ENCODE results near the gene CATSPERB. TPM values are rescaled to one million over a fixed set of nuclear protein-coding genes. Genes with fewer than 3 reads are reported as not detected.
A peak's percentile ranks its signal among the peaks of the same experiment; 100 is the strongest.
"Not testable (repeated sequence)": the region's sequence is repeated elsewhere in the genome, so short reads cannot be mapped to it uniquely, and the experiment has no call there.

Gene CATSPERB
- total and polyA plus RNA-seq, 3 experiments from 2014 or later = 0.20 to 1.2 (median 1.1) TPM

DNA sequence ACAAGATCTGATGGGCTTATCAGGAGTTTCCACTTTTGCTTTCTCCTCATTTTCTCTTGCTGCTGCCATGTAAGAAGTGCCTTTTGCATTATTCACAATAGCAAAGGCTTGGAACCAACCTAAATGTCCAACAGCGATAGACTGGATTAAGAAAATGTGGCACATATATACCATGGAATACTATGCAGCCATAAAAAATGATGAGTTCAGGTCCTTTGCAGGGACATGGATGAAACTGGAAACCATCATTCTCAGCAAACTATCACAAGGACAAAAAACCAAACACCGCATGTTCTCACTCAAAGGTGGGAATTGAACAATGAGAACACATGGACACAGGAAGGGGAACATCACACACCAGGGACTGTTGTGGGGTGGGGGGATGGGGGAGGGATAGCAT lies 137.9 kb downstream of the CATSPERB start:
- Mint-ChIP-seq H3K9me3 (peaks cover 4 to 18% (median 6%) of the 10 kb centered on the region in 5 donors), H3K27ac (peak overlapping the region in 1 of 8 donors; percentile 74), H3K36me3 (peaks cover 0 to 17% (median 2%) of the 10 kb centered on the region in 3 donors)
- DNase-seq; POLR2A ChIA-PET; H3K4me3 ChIP-seq (ENCODE audit: low read length); H3K36me3 ChIP-seq (ENCODE audit: insufficient read depth, low read length); H3K4me3 Mint-ChIP-seq; H3K4me1 Mint-ChIP-seq; H3K9me3 ChIP-seq (ENCODE audit: low read length); H3K27me3 Mint-ChIP-seq; H3K4me1 ChIP-seq (ENCODE audit: insufficient read depth, low read length); H3K27me3 ChIP-seq (ENCODE audit: insufficient read depth, low read length, poor library complexity, severe bottlenecking); CTCF ChIA-PET; H3K27ac ChIP-seq (ENCODE audit: low read depth, low read length): not testable (repeated sequence)

DNA sequence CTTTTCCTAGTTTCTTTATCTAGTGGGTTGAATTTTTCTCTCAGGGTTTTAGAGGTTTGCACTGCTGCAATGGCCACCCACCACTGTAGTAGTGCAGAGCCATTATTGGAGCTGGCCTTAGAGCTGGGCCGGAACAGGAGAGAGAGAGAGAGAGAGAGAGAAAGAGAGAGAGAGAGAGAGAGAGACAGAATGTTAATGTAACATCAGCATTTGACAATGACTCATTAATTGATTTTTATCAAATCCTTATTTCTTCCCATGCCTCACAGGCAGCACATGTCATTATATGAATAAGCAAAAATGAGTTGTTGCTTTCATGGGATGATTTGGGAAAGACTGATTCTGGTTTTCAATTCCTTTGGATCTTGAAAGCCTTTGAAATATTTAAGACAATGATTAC lies 145.5 kb downstream of the CATSPERB start:
- Histone ChIP-seq H3K27ac (ENCODE audit: low read depth, low read length) (no peak overlapping the region), H3K4me3 (ENCODE audit: low read length) (no peak overlapping the region), H3K4me1 (ENCODE audit: insufficient read depth, low read length) (no peaks in the 10 kb centered on the region), H3K9me3 (ENCODE audit: low read length) (no peaks in the 10 kb centered on the region), H3K27me3 (ENCODE audit: insufficient read depth, low read length, poor library complexity, severe bottlenecking) (no peaks in the 10 kb centered on the region), H3K36me3 (ENCODE audit: insufficient read depth, low read length) (no peaks in the 10 kb centered on the region)
- H3K27ac Mint-ChIP-seq = no peak overlapping the region
- peaks cover 10 to 33% (median 17%) of the 10 kb centered on the region in 3 donors for H3K36me3 Mint-ChIP-seq
- CTCF ChIA-PET = no interaction called here
- DNase-seq = no peak
- peaks cover 0 to 12% of the 10 kb centered on the region in 2 donors for H3K27me3 Mint-ChIP-seq
- peaks cover 7 to 23% (median 20%) of the 10 kb centered on the region in 5 donors for H3K9me3 Mint-ChIP-seq
- POLR2A ChIA-PET = no interaction called here
- H3K4me1 Mint-ChIP-seq = no peaks in the 10 kb centered on the region
- no peak overlapping the region for H3K4me3 Mint-ChIP-seq

DNA sequence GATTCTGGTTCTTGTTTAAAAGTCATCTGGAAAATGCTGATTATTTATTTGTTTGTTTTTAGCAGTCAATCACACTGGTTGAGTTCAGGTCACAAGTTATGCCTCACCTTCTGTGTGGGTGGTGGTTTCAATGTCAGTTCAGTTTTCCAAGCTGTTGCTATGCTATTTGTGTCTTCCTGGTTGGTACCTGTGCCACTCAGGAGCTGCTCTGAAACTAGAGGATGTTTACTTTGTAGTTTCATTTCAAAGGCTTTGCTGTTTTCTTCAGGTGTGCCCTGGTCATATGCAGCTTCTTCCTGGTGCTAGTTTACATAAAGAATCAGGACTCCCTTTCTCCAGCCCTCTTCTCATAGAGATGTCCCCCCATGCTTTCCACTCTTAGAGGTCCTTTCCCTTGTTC lies 146.0 kb downstream of the CATSPERB start:
- no peaks in the 10 kb centered on the region for H3K27me3 ChIP-seq (ENCODE audit: insufficient read depth, low read length, poor library complexity, severe bottlenecking)
- H3K27me3 Mint-ChIP-seq = peaks cover 0 to 12% of the 10 kb centered on the region in 2 donors
- H3K4me1 ChIP-seq (ENCODE audit: insufficient read depth, low read length) = no peaks in the 10 kb centered on the region
- peaks cover 7 to 23% (median 20%) of the 10 kb centered on the region in 5 donors for H3K9me3 Mint-ChIP-seq
- peaks cover 10 to 33% (median 17%) of the 10 kb centered on the region in 3 donors for H3K36me3 Mint-ChIP-seq
- no peak overlapping the region for H3K27ac Mint-ChIP-seq
- no peaks in the 10 kb centered on the region for H3K9me3 ChIP-seq (ENCODE audit: low read length)
- no peaks in the 10 kb centered on the region for H3K36me3 ChIP-seq (ENCODE audit: insufficient read depth, low read length)
- no peak overlapping the region for H3K4me3 Mint-ChIP-seq
- ChIA-PET POLR2A (no interaction called here), CTCF (no interaction called here)
- H3K27ac ChIP-seq (ENCODE audit: low read depth, low read length) = no peak overlapping the region
- no peak overlapping the region for H3K4me3 ChIP-seq (ENCODE audit: low read length)
- DNase-seq = no peak
- no peaks in the 10 kb centered on the region for H3K4me1 Mint-ChIP-seq

DNA sequence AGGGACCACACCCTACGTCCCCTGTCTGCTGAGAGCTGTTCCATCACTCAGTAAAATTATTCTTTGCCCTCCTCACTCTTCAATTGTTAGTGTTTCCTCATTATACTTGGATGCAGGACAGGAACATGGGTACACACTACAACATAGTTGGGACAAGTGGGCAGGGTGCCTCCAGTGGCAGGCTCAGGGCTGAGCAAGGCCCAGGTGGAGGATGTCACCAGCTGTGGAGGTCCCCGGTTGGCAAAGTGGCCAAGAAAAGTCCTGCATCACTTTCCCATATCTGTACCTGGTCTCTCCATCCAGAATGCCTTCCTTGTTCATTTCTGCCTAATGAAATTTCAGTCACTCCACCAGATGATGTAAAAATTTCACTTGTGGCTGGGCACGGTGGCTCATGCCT lies 149.1 kb downstream of the CATSPERB start:
- no peaks in the 10 kb centered on the region for H3K9me3 ChIP-seq (ENCODE audit: low read length)
- no peaks in the 10 kb centered on the region for H3K36me3 ChIP-seq (ENCODE audit: insufficient read depth, low read length)
- no peak overlapping the region for H3K4me3 ChIP-seq (ENCODE audit: low read length)
- POLR2A ChIA-PET = no interaction called here
- no peak overlapping the region for H3K27ac ChIP-seq (ENCODE audit: low read depth, low read length)
- Mint-ChIP-seq H3K4me1 (no peaks in the 10 kb centered on the region), H3K27ac (no peak overlapping the region), H3K4me3 (no peak overlapping the region), H3K27me3 (peaks cover 0 to 18% of the 10 kb centered on the region in 2 donors), H3K36me3 (peaks cover 10 to 35% (median 18%) of the 10 kb centered on the region in 3 donors), H3K9me3 (peaks cover 7 to 23% (median 20%) of the 10 kb centered on the region in 5 donors)
- no peaks in the 10 kb centered on the region for H3K27me3 ChIP-seq (ENCODE audit: insufficient read depth, low read length, poor library complexity, severe bottlenecking)
- no peak for DNase-seq
- CTCF ChIA-PET = no interaction called here
- no peaks in the 10 kb centered on the region for H3K4me1 ChIP-seq (ENCODE audit: insufficient read depth, low read length)

DNA sequence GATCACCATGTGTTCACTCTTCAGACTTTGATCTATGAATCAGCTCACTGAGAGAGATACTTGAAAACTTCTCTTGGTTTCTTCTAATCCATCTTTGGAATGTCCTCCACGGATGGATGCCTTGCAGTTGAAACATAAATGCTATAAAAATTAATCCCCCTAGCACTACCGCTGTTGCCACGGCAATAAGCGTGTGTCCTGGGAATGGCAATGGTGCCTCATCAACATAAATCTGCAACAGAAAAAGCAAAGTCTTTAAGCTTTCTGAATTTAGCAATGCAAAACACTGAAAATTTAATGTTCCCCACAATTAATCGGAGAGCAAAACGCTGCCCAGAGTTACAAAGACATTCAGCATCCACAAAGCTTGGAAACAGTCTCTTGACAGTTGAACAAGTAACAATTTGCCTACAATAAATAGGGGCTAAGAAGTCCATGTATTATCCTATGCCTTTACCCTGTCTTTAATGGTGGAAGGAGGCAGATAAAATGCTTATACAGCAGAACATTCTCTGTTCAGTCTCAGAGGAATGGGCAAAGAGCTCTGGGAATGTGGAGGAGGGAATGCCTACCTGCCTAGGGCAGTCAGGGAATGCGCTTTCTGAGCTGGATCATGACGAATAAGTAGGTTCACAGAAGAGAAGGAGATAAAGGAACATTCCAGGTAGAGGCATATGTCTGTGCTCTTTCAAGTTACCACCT lies 150.9 kb downstream of the CATSPERB start:
- H3K9me3 Mint-ChIP-seq = peaks cover 4 to 16% (median 11%) of the 10 kb centered on the region in 5 donors
- Histone ChIP-seq H3K9me3 (ENCODE audit: low read length) (no peaks in the 10 kb centered on the region), H3K36me3 (ENCODE audit: insufficient read depth, low read length) (no peaks in the 10 kb centered on the region), H3K27me3 (ENCODE audit: insufficient read depth, low read length, poor library complexity, severe bottlenecking) (no peaks in the 10 kb centered on the region), H3K4me1 (ENCODE audit: insufficient read depth, low read length) (no peaks in the 10 kb centered on the region), H3K27ac (ENCODE audit: low read depth, low read length) (no peak overlapping the region), H3K4me3 (ENCODE audit: low read length) (no peak overlapping the region)
- H3K4me3 Mint-ChIP-seq = no peak overlapping the region
- H3K27me3 Mint-ChIP-seq = peaks cover 0 to 18% of the 10 kb centered on the region in 2 donors
- DNase-seq = no peak
- H3K4me1 Mint-ChIP-seq = no peaks in the 10 kb centered on the region
- no peak overlapping the region for H3K27ac Mint-ChIP-seq
- ChIA-PET CTCF (no interaction called here), POLR2A (no interaction called here)
- H3K36me3 Mint-ChIP-seq = peaks cover 5 to 20% (median 5%) of the 10 kb centered on the region in 3 donors

DNA sequence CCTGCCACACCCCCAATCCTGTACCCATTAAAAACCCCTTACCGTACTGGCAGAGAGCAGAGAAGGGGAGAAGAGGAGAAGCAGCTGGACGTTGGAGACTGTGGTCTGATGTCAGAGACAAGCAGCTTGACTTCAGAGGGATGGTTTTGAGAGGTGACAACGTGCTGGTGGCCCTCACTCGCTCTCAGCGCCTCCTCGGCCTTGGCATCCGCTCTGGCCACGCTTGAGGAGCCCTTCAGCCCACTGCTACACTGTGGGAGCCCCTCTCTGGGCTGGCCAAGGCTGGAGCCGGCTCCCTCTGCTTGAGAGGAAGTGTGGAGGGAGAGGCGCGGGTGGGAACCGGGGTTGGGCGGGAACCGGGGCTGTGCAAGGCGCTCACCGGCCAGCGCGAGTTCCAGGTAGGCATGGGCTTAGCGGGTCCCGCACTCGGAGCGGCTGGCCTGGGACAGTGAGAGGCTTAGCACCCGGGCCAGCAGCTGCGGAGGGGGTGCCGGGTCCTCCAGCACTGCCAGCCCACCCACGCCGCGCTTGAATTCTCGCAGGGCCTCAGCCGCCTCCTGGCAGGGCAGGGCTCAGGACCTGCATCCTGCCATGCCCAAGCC lies 154.2 kb downstream of the CATSPERB start:
- H3K27me3 ChIP-seq (ENCODE audit: insufficient read depth, low read length, poor library complexity, severe bottlenecking) = no peaks in the 10 kb centered on the region
- H3K4me1 ChIP-seq (ENCODE audit: insufficient read depth, low read length) = peaks cover 5% of the 10 kb centered on the region
- no peak overlapping the region for H3K4me3 ChIP-seq (ENCODE audit: low read length)
- no peaks in the 10 kb centered on the region for H3K36me3 ChIP-seq (ENCODE audit: insufficient read depth, low read length)
- H3K27ac ChIP-seq (ENCODE audit: low read depth, low read length) = no peak overlapping the region
- Mint-ChIP-seq H3K36me3 (peaks cover 0 to 3% (median 2%) of the 10 kb centered on the region in 3 donors), H3K9me3 (no peaks in the 10 kb centered on the region), H3K27me3 (peaks cover 0 to 20% of the 10 kb centered on the region in 2 donors), H3K4me3 (no peak overlapping the region), H3K27ac (no peak overlapping the region), H3K4me1 (peaks cover 11 to 14% (median 12%) of the 10 kb centered on the region in 3 donors)
- H3K9me3 ChIP-seq (ENCODE audit: low read length) = no peaks in the 10 kb centered on the region
- POLR2A ChIA-PET = no interaction called here
- DNase-seq = no peak
- CTCF ChIA-PET = no interaction called here

DNA sequence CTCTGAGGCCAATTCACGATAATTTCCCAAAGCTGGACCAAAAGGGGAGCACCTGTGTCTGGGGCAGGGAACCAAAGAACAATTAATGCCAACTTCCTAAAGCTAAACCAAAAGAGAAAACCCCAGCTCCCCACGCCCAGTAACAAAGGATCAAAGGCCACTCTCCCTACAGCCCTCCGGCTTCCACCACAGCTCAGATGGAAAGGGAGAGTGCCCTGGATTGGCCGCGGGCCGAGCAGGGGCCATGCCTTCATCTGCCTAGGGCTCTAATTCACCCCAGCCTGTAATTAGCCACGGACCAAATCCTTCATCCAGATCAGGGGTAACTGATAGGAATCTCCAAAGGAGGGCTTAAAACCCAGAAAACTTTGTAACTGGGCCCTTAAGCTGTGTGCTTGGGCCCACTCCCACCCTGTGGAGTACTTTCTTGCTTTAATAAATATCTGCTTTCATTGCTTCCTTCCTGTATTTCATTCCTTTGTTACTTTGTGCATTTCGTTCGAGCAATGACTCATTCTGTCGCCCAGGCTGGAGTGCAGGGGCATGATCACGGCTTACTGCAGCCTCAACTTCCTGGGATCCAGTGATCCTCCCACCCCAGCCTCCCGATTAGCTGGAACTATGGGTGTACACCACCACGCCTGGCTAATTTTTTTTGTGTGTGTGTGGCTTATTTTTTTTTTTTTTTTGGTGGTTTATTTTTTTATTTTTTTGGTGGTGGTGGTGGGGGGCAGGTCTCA lies 156.2 kb downstream of the CATSPERB start:
- Histone ChIP-seq H3K4me3 (ENCODE audit: low read length) (no peak overlapping the region), H3K9me3 (ENCODE audit: low read length) (no peaks in the 10 kb centered on the region), H3K4me1 (ENCODE audit: insufficient read depth, low read length) (peaks cover 5% of the 10 kb centered on the region), H3K36me3 (ENCODE audit: insufficient read depth, low read length) (no peaks in the 10 kb centered on the region), H3K27ac (ENCODE audit: low read depth, low read length) (no peak overlapping the region), H3K27me3 (ENCODE audit: insufficient read depth, low read length, poor library complexity, severe bottlenecking) (no peaks in the 10 kb centered on the region)
- peaks cover 0 to 3% (median 2%) of the 10 kb centered on the region in 3 donors for H3K36me3 Mint-ChIP-seq
- ChIA-PET CTCF (interaction anchor here (0.7 kb wide), 1 partner anchor 235 kb away, joined by 3 read pairs; no protein-coding TSS in a partner anchor), POLR2A (no interaction called here)
- DNase-seq = no peak
- H3K9me3 Mint-ChIP-seq = no peaks in the 10 kb centered on the region
- peaks cover 8 to 30% of the 10 kb centered on the region in 2 donors for H3K27me3 Mint-ChIP-seq
- no peak overlapping the region for H3K27ac Mint-ChIP-seq
- peaks cover 11 to 14% (median 12%) of the 10 kb centered on the region in 3 donors for H3K4me1 Mint-ChIP-seq
- peak overlapping the region in 4 of 7 donors; percentile 21 to 83 (median 48) for H3K4me3 Mint-ChIP-seq
